SK-N-MC (cell line): ENCODE data around the gene PCDHGB7.
"Not testable (repeated sequence)": the region's sequence is repeated elsewhere in the genome, so short reads cannot be mapped to it uniquely, and the experiment has no call there.

ENCODE experiments used
- DNase-seq: peaks from one replicate; pipeline ENCODE4 v3.0.0-alpha.2; 2011; ENCODE audit warnings: low read depth, low spot score
- H3K27ac ChIP-seq: fragments of 200-600 bp; sonication (generic); 2 replicates; pipeline ENCODE4 v1.5.1; 2016; ENCODE audit warnings: mixed run types
- H3K36me3 ChIP-seq: fragments of 200-600 bp; sonication (generic); 2 replicates; pipeline ENCODE4 v1.6.1; 2017; ENCODE audit warnings: antibody characterized with exemption, low read length, mixed read lengths; ENCODE audit not compliant: insufficient read depth
- H3K4me3 ChIP-seq: fragments of 200-600 bp; sonication (generic); 2 replicates; pipeline ENCODE4 v1.5.1; 2016
- H3K9ac ChIP-seq: fragments of 200-600 bp; sonication (generic); 2 replicates; pipeline ENCODE4 v1.8.0; 2017; ENCODE audit warnings: mixed run types, mixed read lengths; ENCODE audit not compliant: insufficient read length
- H3K9me3 ChIP-seq: fragments of 200-600 bp; sonication (generic); 2 replicates; pipeline ENCODE4 v1.6.1; 2017; ENCODE audit warnings: low read depth, mild to moderate bottlenecking, antibody characterized with exemption, low read length, moderate library complexity, mixed read lengths
- EZH2 ChIP-seq: fragments of 200-600 bp; sonication (generic); IDR thresholded peaks from one replicate; pipeline ENCODE4 v1.6.1; 2017; ENCODE audit warnings: antibody characterized with exemption
- FOXP2 ChIP-seq: optimal IDR thresholded peaks from 2 replicates; pipeline ENCODE3; 2011; ENCODE audit warnings: mild to moderate bottlenecking, moderate library complexity; ENCODE audit not compliant: insufficient read depth; ENCODE audit errors: extremely low read length, control extremely low read depth
- POLR2AphosphoS5 ChIP-seq: IDR thresholded peaks from 2 replicates; pipeline ENCODE4 v1.6.1; 2012; ENCODE audit warnings: mild to moderate bottlenecking, low read depth, low read length, borderline replicate concordance

The PCDHGB7 gene

GRCh38 chr5:141398608-141399007, 18.9 kb upstream of the PCDHGB7 start:
- no peak overlapping the region for H3K9ac ChIP-seq
- H3K36me3 ChIP-seq, result no peaks in the 10 kb centered on the region
- DNase-seq, result no peak
- no peaks in the 10 kb centered on the region for H3K9me3 ChIP-seq
- H3K27ac ChIP-seq, result no peak overlapping the region
- H3K4me3 ChIP-seq, result no peak overlapping the region
- TF ChIP-seq EZH2, result no peak
- no peak for TF ChIP-seq FOXP2
- TF ChIP-seq POLR2AphosphoS5, result no peak

- Histone ChIP-seq H3K36me3 (no peaks in the 10 kb centered on the region), H3K27ac (no peak overlapping the region), H3K9ac (no peak overlapping the region), H3K9me3 (no peaks in the 10 kb centered on the region), H3K4me3 (no peak overlapping the region)
- no peak for DNase-seq
- TF ChIP-seq FOXP2, result no peak
- no peak for TF ChIP-seq EZH2
- no peak for TF ChIP-seq POLR2AphosphoS5
Measured at GRCh38 chr5:141399555-141400258, 17.8 kb upstream of the PCDHGB7 start.

GRCh38 chr5:141402553-141403243, 14.8 kb upstream of the PCDHGB7 start, which contains the start of gene PCDHGA9:
TSS of gene PCDHGA9 (plus strand) at chr5:141402778. CDS start at chr5:141402953, 175 bp downstream.
- Histone ChIP-seq H3K4me3 (no peak within 1 kb of the TSS), H3K9ac (no peak within 1 kb of the TSS), H3K36me3 (no peaks in the 10 kb centered on the region), H3K9me3 (no peaks in the 10 kb centered on the region), H3K27ac (no peak within 1 kb of the TSS)
- TF ChIP-seq POLR2AphosphoS5 (no peak), FOXP2 (no peak), EZH2 (no peak)
- no peak for DNase-seq

- no peak overlapping the region for H3K9ac ChIP-seq
- H3K9me3 ChIP-seq, result no peaks in the 10 kb centered on the region
- TF ChIP-seq POLR2AphosphoS5 (no peak), FOXP2 (no peak), EZH2 (no peak)
- H3K36me3 ChIP-seq, result no peaks in the 10 kb centered on the region
- no peak for DNase-seq
- H3K27ac ChIP-seq, result no peak overlapping the region
- no peak overlapping the region for H3K4me3 ChIP-seq
Measured at GRCh38 chr5:141403387-141403786, 14.1 kb upstream of the PCDHGB7 start.

GRCh38 chr5:141407790-141408505, 9.5 kb upstream of the PCDHGB7 start, which contains the start of gene PCDHGB6:
TSS of gene PCDHGB6 (plus strand) at chr5:141408021. CDS start at chr5:141408203, 182 bp downstream.
- not testable (repeated sequence) for DNase-seq, H3K9me3 ChIP-seq, H3K9ac ChIP-seq, H3K4me3 ChIP-seq, H3K36me3 ChIP-seq, H3K27ac ChIP-seq

GRCh38 chr5:141409598-141410306, 7.7 kb upstream of the PCDHGB7 start:
- no peak overlapping the region for H3K9ac ChIP-seq
- no peak overlapping the region for H3K27ac ChIP-seq
- H3K4me3 ChIP-seq, result no peak overlapping the region
- H3K9me3 ChIP-seq, result no peaks in the 10 kb centered on the region
- TF ChIP-seq EZH2, result no peak
- no peak for TF ChIP-seq POLR2AphosphoS5
- no peak for TF ChIP-seq FOXP2
- DNase-seq, result no peak
- H3K36me3 ChIP-seq, result no peaks in the 10 kb centered on the region

- Histone ChIP-seq H3K9ac (no peak overlapping the region), H3K4me3 (no peak overlapping the region), H3K36me3 (no peaks in the 10 kb centered on the region), H3K9me3 (no peaks in the 10 kb centered on the region), H3K27ac (no peak overlapping the region)
- DNase-seq, result no peak
- TF ChIP-seq FOXP2 (no peak), EZH2 (no peak), POLR2AphosphoS5 (no peak)
Measured at GRCh38 chr5:141411575-141411974, 5.9 kb upstream of the PCDHGB7 start.

GRCh38 chr5:141412854-141413539, 4.5 kb upstream of the PCDHGB7 start, which contains the start of gene PCDHGA10:
TSS of gene PCDHGA10 (plus strand) at chr5:141412987. CDS start at chr5:141413176, 189 bp downstream.
- no peak for TF ChIP-seq EZH2
- TF ChIP-seq FOXP2, result no peak
- no peak for TF ChIP-seq POLR2AphosphoS5
- Histone ChIP-seq H3K27ac (no peak within 1 kb of the TSS), H3K9ac (no peak within 1 kb of the TSS), H3K4me3 (no peak within 1 kb of the TSS), H3K36me3 (no peaks in the 10 kb centered on the region), H3K9me3 (no peaks in the 10 kb centered on the region)
- no peak for DNase-seq
